ENCODE measurements around the gene CTCF.

DNA sequence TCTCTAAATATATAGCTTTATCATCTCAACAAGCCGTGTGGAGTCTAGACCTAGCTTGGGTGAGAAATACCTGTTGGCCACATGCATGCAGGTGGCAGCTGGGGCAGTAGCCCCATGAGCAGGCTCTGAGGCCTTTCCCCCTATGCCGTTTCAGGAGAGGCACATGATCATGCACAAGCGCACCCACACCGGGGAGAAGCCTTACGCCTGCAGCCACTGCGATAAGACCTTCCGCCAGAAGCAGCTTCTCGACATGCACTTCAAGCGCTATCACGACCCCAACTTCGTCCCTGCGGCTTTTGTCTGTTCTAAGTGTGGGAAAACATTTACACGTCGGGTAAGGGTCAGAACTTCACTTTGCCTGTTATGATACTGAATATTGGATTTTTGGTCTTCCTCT, 65.9 kb downstream of the CTCF start:
- TF ChIP-seq POLR2A (IDR thresholded peaks at IDR 0.05; ENCODE audit: low read depth, low read length) (no peak), FOS (IDR thresholded peaks at IDR 0.05; ENCODE audit: borderline replicate concordance, insufficient read depth, low read length) (no peak), EZH2 (IDR thresholded peaks at IDR 0.05; ENCODE audit: borderline replicate concordance, low read depth, low read length, severe bottlenecking) (no peak), POLR2AphosphoS5 (IDR thresholded peaks at IDR 0.05; ENCODE audit: insufficient read depth, low read depth, low read length) (no peak)
- TF ChIP-seq, protein P1, sequence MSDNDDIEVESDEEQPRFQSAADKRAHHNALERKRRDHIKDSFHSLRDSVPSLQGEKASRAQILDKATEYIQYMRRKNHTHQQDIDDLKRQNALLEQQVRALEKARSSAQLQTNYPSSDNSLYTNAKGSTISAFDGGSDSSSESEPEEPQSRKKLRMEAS (IDR thresholded peaks at IDR 0.05; ENCODE audit: insufficient read depth, insufficient read length) = no peak
- TF ChIP-seq, protein P2, sequence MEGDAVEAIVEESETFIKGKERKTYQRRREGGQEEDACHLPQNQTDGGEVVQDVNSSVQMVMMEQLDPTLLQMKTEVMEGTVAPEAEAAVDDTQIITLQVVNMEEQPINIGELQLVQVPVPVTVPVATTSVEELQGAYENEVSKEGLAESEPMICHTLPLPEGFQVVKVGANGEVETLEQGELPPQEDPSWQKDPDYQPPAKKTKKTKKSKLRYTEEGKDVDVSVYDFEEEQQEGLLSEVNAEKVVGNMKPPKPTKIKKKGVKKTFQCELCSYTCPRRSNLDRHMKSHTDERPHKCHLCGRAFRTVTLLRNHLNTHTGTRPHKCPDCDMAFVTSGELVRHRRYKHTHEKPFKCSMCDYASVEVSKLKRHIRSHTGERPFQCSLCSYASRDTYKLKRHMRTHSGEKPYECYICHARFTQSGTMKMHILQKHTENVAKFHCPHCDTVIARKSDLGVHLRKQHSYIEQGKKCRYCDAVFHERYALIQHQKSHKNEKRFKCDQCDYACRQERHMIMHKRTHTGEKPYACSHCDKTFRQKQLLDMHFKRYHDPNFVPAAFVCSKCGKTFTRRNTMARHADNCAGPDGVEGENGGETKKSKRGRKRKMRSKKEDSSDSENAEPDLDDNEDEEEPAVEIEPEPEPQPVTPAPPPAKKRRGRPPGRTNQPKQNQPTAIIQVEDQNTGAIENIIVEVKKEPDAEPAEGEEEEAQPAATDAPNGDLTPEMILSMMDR (IDR thresholded peaks at IDR 0.05; ENCODE audit: extremely low read depth in 1 of 2, insufficient read depth in 1 of 2, low read depth in 1 of 2, low read length in 2 of 2) = no peak

Measured in endothelial cell of umbilical vein (primary cell).